ENCODE data around the gene UNK. TPM values are rescaled to one million over a fixed set of nuclear protein-coding genes. Genes with fewer than 3 reads are reported as not detected.
A peak's percentile ranks its signal among the peaks of the same experiment; 100 is the strongest.

UNK gene
- total and polyA plus RNA-seq, 9 of the 15 experiments (the other 6 are each of a cell fraction or from before 2014, with no cell fraction given), result 12.8 to 38.6 (median 24.8) TPM

DNA sequence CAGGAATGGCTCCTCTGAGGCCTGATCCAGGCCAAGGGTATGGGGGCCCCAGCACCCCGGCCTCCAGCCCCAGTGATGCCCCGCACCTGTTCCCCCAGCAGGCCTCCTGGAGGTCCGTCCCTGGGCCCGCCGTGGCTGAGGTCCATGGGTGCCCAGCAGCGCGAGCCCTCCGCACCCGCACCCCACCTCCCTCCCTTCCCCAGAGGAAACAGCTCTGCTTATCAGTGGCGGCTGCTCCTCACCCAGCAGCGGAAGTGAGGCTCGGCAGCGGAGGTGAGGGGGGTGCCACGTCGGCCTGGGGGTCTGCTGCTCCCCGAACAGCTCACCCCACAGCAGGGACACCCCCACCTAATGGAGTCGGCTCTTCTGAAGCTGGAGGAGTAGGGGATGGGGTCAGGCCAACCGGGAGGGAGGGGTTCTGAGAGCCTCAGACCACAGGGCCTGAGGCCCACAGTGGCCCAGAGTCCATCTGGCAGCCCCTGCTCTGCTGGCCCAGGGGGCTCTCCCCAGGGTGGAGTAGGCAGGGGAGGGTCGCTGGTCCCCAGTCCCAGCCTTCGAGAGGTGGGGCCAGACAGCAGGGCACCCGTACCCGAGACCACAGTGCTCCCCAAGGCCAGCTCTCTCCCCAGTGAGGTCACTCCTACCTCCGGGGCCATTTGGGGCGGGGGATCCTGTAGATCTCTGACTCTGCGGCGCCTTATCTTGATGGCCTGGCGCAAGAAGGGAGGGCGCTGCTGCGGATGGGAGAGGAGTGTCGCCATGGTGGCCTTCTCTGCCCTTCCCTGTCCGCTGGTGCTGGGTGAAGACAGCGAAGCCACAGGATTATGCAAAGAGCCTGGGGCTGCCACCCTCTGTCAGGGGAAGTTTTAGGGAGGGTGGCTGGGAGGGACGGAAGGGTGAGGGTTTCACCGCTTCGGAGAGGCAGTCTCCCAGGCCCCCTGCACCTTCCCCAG lies 59.2 kb downstream of the UNK start, which contains the start of gene UNC13D (continued):
- TF ChIP-seq, protein P1, sequence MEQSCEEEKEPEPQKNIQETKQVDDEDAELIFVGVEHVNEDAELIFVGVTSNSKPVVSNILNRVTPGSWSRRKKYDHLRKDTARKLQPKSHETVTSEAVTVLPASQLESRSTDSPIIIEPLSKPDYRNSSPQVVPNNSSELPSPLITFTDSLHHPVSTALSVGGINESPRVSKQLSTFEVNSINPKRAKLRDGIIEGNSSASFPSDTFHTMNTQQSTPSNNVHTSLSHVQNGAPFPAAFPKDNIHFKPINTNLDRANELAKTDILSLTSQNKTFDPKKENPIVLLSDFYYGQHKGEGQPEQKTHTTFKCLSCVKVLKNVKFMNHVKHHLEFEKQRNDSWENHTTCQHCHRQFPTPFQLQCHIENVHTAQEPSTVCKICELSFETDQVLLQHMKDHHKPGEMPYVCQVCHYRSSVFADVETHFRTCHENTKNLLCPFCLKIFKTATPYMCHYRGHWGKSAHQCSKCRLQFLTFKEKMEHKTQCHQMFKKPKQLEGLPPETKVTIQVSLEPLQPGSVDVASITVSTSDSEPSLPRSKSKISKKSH (CRISPR knock-in tag; IDR thresholded peaks at IDR 0.05), result no peak
- TF ChIP-seq SIN3A (IDR thresholded peaks at IDR 0.05; ENCODE audit: borderline replicate concordance in 2 of 2, control insufficient read depth in 1 of 2, low read depth in 2 of 2, low read length in 2 of 2) (peak in 1 of 2 experiments; percentile 31; a peak in 1 of 4 replicates), WHSC1 (IDR thresholded peaks at IDR 0.05; ENCODE audit: low read length) (no peak), TOE1 (IDR thresholded peaks at IDR 0.05; ENCODE audit: borderline replicate concordance) (peak; percentile 47; the same call in 1 of the 2 replicates), TOE1 (CRISPR knock-in tag; IDR thresholded peaks at IDR 0.05; ENCODE audit: borderline replicate concordance, low read depth) (no peak), BRD9 (IDR thresholded peaks at IDR 0.05; ENCODE audit: low read depth, partially characterized antibody) (peak; percentile 82), ZNF175 (CRISPR knock-in tag; IDR thresholded peaks at IDR 0.05; ENCODE audit: low read depth) (0 out of 2 replicates have a peak, but pooled peaks have one; percentile 49), RBM14 (IDR thresholded peaks at IDR 0.05; ENCODE audit: borderline replicate concordance, insufficient read depth, low read depth, low read length) (0 out of 2 replicates have a peak, but pooled peaks have one; percentile 68), TSC22D4 (tag; IDR thresholded peaks at IDR 0.05) (no peak), CHD4 (IDR thresholded peaks at IDR 0.05; ENCODE audit: insufficient read depth, insufficient replicate concordance, low read depth, low read length, poor library complexity, severe bottlenecking) (no peak), CEBPB (tag; IDR thresholded peaks at IDR 0.05) (peak; percentile 83), ZNF217 (CRISPR knock-in tag; IDR thresholded peaks at IDR 0.05) (no peak), FOXP1 (CRISPR knock-in tag; IDR thresholded peaks at IDR 0.05) (no peak), GTF2E2 (tag; IDR thresholded peaks at IDR 0.05) (peak; percentile 80; the same call in 1 of the 2 replicates), SP2 (IDR thresholded peaks at IDR 0.05; ENCODE audit: extremely low read depth, low read depth, low read length, poor library complexity, severe bottlenecking) (no peak), HNRNPUL1 (IDR thresholded peaks at IDR 0.05; ENCODE audit: low read length) (no peak), CTBP1 (IDR thresholded peaks at IDR 0.05; ENCODE audit: borderline replicate concordance) (peak; percentile 85; the same call in 1 of the 2 replicates), KLF16 (IDR thresholded peaks at IDR 0.05) (no peak), ZSCAN29 (IDR thresholded peaks at IDR 0.05) (no peak)
- TF ChIP-seq, protein P2, sequence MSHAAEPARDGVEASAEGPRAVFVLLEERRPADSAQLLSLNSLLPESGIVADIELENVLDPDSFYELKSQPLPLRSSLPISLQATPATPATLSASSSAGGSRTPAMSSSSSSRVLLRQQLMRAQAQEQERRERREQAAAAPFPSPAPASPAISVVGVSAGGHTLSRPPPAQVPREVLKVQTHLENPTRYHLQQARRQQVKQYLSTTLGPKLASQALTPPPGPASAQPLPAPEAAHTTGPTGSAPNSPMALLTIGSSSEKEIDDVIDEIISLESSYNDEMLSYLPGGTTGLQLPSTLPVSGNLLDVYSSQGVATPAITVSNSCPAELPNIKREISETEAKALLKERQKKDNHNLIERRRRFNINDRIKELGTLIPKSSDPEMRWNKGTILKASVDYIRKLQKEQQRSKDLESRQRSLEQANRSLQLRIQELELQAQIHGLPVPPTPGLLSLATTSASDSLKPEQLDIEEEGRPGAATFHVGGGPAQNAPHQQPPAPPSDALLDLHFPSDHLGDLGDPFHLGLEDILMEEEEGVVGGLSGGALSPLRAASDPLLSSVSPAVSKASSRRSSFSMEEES (CRISPR knock-in tag; IDR thresholded peaks at IDR 0.05), result no peak
- TF ChIP-seq, protein P3, sequence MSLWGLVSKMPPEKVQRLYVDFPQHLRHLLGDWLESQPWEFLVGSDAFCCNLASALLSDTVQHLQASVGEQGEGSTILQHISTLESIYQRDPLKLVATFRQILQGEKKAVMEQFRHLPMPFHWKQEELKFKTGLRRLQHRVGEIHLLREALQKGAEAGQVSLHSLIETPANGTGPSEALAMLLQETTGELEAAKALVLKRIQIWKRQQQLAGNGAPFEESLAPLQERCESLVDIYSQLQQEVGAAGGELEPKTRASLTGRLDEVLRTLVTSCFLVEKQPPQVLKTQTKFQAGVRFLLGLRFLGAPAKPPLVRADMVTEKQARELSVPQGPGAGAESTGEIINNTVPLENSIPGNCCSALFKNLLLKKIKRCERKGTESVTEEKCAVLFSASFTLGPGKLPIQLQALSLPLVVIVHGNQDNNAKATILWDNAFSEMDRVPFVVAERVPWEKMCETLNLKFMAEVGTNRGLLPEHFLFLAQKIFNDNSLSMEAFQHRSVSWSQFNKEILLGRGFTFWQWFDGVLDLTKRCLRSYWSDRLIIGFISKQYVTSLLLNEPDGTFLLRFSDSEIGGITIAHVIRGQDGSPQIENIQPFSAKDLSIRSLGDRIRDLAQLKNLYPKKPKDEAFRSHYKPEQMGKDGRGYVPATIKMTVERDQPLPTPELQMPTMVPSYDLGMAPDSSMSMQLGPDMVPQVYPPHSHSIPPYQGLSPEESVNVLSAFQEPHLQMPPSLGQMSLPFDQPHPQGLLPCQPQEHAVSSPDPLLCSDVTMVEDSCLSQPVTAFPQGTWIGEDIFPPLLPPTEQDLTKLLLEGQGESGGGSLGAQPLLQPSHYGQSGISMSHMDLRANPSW (CRISPR knock-in tag; IDR thresholded peaks at IDR 0.05), result no peak
